ENCODE results near the gene NAV1.

NAV1 gene

GRCh38 chr1:201535046-201535918 lies 3.6 kb upstream of the NAV1 start:
- Histone ChIP-seq H3K27me3 (ENCODE audit: control insufficient read depth, insufficient read depth, low read length) (peaks cover 34% of the 10 kb centered on the region), H3K4me3 (ENCODE audit: low read length) (no peak overlapping the region), H3K27ac (ENCODE audit: low read length) (no peak overlapping the region), H3K9ac (ENCODE audit: low read length) (no peak overlapping the region), H3K9me3 (ENCODE audit: control insufficient read depth, low read depth, low read length) (no peaks in the 10 kb centered on the region), H3K4me1 (ENCODE audit: control insufficient read depth, low read depth, low read length) (peaks cover 3% of the 10 kb centered on the region), H3K36me3 (ENCODE audit: control insufficient read depth, low read depth, low read length) (no peaks in the 10 kb centered on the region)

- Histone ChIP-seq H3K27ac (ENCODE audit: low read length) (no peak overlapping the region), H3K27me3 (ENCODE audit: control insufficient read depth, insufficient read depth, low read length) (peaks cover 40% of the 10 kb centered on the region), H3K36me3 (ENCODE audit: control insufficient read depth, low read depth, low read length) (no peaks in the 10 kb centered on the region), H3K4me3 (ENCODE audit: low read length) (no peak overlapping the region), H3K9ac (ENCODE audit: low read length) (no peak overlapping the region), H3K9me3 (ENCODE audit: control insufficient read depth, low read depth, low read length) (no peaks in the 10 kb centered on the region), H3K4me1 (ENCODE audit: control insufficient read depth, low read depth, low read length) (peaks cover 7% of the 10 kb centered on the region)
Measured at GRCh38 chr1:201535919-201536245, 3.0 kb upstream of the NAV1 start.

GRCh38 chr1:201536558-201536957 lies 2.4 kb upstream of the NAV1 start:
- Histone ChIP-seq H3K4me3 (ENCODE audit: low read length) (no peak overlapping the region), H3K4me1 (ENCODE audit: control insufficient read depth, low read depth, low read length) (peaks cover 7% of the 10 kb centered on the region), H3K27ac (ENCODE audit: low read length) (no peak overlapping the region), H3K36me3 (ENCODE audit: control insufficient read depth, low read depth, low read length) (no peaks in the 10 kb centered on the region), H3K9me3 (ENCODE audit: control insufficient read depth, low read depth, low read length) (no peaks in the 10 kb centered on the region), H3K9ac (ENCODE audit: low read length) (no peak overlapping the region), H3K27me3 (ENCODE audit: control insufficient read depth, insufficient read depth, low read length) (peaks cover 47% of the 10 kb centered on the region)

GRCh38 chr1:201537028-201537427 lies 1.9 kb upstream of the NAV1 start:
- peaks cover 51% of the 10 kb centered on the region for H3K27me3 ChIP-seq (ENCODE audit: control insufficient read depth, insufficient read depth, low read length)
- no peak overlapping the region for H3K4me3 ChIP-seq (ENCODE audit: low read length)
- no peaks in the 10 kb centered on the region for H3K36me3 ChIP-seq (ENCODE audit: control insufficient read depth, low read depth, low read length)
- H3K27ac ChIP-seq (ENCODE audit: low read length): no peak overlapping the region
- no peak overlapping the region for H3K9ac ChIP-seq (ENCODE audit: low read length)
- H3K4me1 ChIP-seq (ENCODE audit: control insufficient read depth, low read depth, low read length): peaks cover 7% of the 10 kb centered on the region
- H3K9me3 ChIP-seq (ENCODE audit: control insufficient read depth, low read depth, low read length): no peaks in the 10 kb centered on the region

- Histone ChIP-seq H3K9me3 (ENCODE audit: control insufficient read depth, low read depth, low read length) (no peaks in the 10 kb centered on the region), H3K27me3 (ENCODE audit: control insufficient read depth, insufficient read depth, low read length) (peaks cover 53% of the 10 kb centered on the region), H3K4me1 (ENCODE audit: control insufficient read depth, low read depth, low read length) (peaks cover 7% of the 10 kb centered on the region), H3K9ac (ENCODE audit: low read length) (no peak overlapping the region), H3K27ac (ENCODE audit: low read length) (no peak overlapping the region), H3K36me3 (ENCODE audit: control insufficient read depth, low read depth, low read length) (no peaks in the 10 kb centered on the region), H3K4me3 (ENCODE audit: low read length) (peak overlapping the region; percentile 79)
Measured at GRCh38 chr1:201537467-201537866, 1.5 kb upstream of the NAV1 start.

- H3K9ac ChIP-seq (ENCODE audit: low read length): no peak overlapping the region
- no peak overlapping the region for H3K27ac ChIP-seq (ENCODE audit: low read length)
- H3K36me3 ChIP-seq (ENCODE audit: control insufficient read depth, low read depth, low read length): no peaks in the 10 kb centered on the region
- H3K27me3 ChIP-seq (ENCODE audit: control insufficient read depth, insufficient read depth, low read length): peaks cover 53% of the 10 kb centered on the region
- peak overlapping the region; percentile 79 for H3K4me3 ChIP-seq (ENCODE audit: low read length)
- H3K9me3 ChIP-seq (ENCODE audit: control insufficient read depth, low read depth, low read length): no peaks in the 10 kb centered on the region
- H3K4me1 ChIP-seq (ENCODE audit: control insufficient read depth, low read depth, low read length): peaks cover 7% of the 10 kb centered on the region
Measured at GRCh38 chr1:201537891-201538611, 876 bp upstream of the NAV1 start.

- H3K9me3 ChIP-seq (ENCODE audit: control insufficient read depth, low read depth, low read length): no peaks in the 10 kb centered on the region
- H3K27me3 ChIP-seq (ENCODE audit: control insufficient read depth, insufficient read depth, low read length): peaks cover 55% of the 10 kb centered on the region
- peak overlapping the region; percentile 79 for H3K4me3 ChIP-seq (ENCODE audit: low read length)
- no peak overlapping the region for H3K27ac ChIP-seq (ENCODE audit: low read length)
- H3K9ac ChIP-seq (ENCODE audit: low read length): peak overlapping the region; percentile 32
- peaks cover 11% of the 10 kb centered on the region for H3K4me1 ChIP-seq (ENCODE audit: control insufficient read depth, low read depth, low read length)
- no peaks in the 10 kb centered on the region for H3K36me3 ChIP-seq (ENCODE audit: control insufficient read depth, low read depth, low read length)
Measured at GRCh38 chr1:201539561-201540431, 869 bp downstream of the NAV1 start.

GRCh38 chr1:201540846-201541735 lies 2.2 kb downstream of the NAV1 start:
- Histone ChIP-seq H3K4me3 (ENCODE audit: low read length) (peak overlapping the region; percentile 79), H3K9ac (ENCODE audit: low read length) (no peak overlapping the region), H3K36me3 (ENCODE audit: control insufficient read depth, low read depth, low read length) (no peaks in the 10 kb centered on the region), H3K27ac (ENCODE audit: low read length) (no peak overlapping the region), H3K9me3 (ENCODE audit: control insufficient read depth, low read depth, low read length) (no peaks in the 10 kb centered on the region), H3K27me3 (ENCODE audit: control insufficient read depth, insufficient read depth, low read length) (peaks cover 57% of the 10 kb centered on the region), H3K4me1 (ENCODE audit: control insufficient read depth, low read depth, low read length) (peaks cover 11% of the 10 kb centered on the region)

- no peak overlapping the region for H3K27ac ChIP-seq (ENCODE audit: low read length)
- no peak overlapping the region for H3K4me3 ChIP-seq (ENCODE audit: low read length)
- H3K9me3 ChIP-seq (ENCODE audit: control insufficient read depth, low read depth, low read length): no peaks in the 10 kb centered on the region
- H3K9ac ChIP-seq (ENCODE audit: low read length): no peak overlapping the region
- H3K4me1 ChIP-seq (ENCODE audit: control insufficient read depth, low read depth, low read length): peaks cover 11% of the 10 kb centered on the region
- peaks cover 49% of the 10 kb centered on the region for H3K27me3 ChIP-seq (ENCODE audit: control insufficient read depth, insufficient read depth, low read length)
- no peaks in the 10 kb centered on the region for H3K36me3 ChIP-seq (ENCODE audit: control insufficient read depth, low read depth, low read length)
Measured at GRCh38 chr1:201542309-201543035, 3.5 kb downstream of the NAV1 start.

- Histone ChIP-seq H3K4me3 (ENCODE audit: low read length) (no peak overlapping the region), H3K27ac (ENCODE audit: low read length) (no peak overlapping the region), H3K27me3 (ENCODE audit: control insufficient read depth, insufficient read depth, low read length) (peaks cover 35% of the 10 kb centered on the region), H3K36me3 (ENCODE audit: control insufficient read depth, low read depth, low read length) (no peaks in the 10 kb centered on the region), H3K9ac (ENCODE audit: low read length) (no peak overlapping the region), H3K4me1 (ENCODE audit: control insufficient read depth, low read depth, low read length) (peaks cover 11% of the 10 kb centered on the region), H3K9me3 (ENCODE audit: control insufficient read depth, low read depth, low read length) (no peaks in the 10 kb centered on the region)
Measured at GRCh38 chr1:201543871-201544642, 5.1 kb downstream of the NAV1 start.
